GM18861 (cell line): ENCODE measurements around the gene REM1.
"Not testable (repeated sequence)": the region's sequence is repeated elsewhere in the genome, so short reads cannot be mapped to it uniquely, and the experiment has no call there.

Experiments used
- ATAC-seq: cut with Tn5 transposase; IDR thresholded peaks from one replicate; pipeline ENCODE4 v1.9.1; 2021; ENCODE audit not compliant: unreplicated experiment

REM1 gene, protein sequence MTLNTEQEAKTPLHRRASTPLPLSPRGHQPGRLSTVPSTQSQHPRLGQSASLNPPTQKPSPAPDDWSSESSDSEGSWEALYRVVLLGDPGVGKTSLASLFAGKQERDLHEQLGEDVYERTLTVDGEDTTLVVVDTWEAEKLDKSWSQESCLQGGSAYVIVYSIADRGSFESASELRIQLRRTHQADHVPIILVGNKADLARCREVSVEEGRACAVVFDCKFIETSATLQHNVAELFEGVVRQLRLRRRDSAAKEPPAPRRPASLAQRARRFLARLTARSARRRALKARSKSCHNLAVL

GRCh38 chr20:31474758-31475427 lies at the start of gene REM1, which contains the start of gene DEFB124:
REM1 (plus strand) TSS chr20:31475288; CDS start chr20:31476446, 1,158 bp downstream.
DEFB124 (minus strand) TSS chr20:31475127; CDS start chr20:31473013, 2,114 bp downstream.
- no peak for ATAC-seq

DNA sequence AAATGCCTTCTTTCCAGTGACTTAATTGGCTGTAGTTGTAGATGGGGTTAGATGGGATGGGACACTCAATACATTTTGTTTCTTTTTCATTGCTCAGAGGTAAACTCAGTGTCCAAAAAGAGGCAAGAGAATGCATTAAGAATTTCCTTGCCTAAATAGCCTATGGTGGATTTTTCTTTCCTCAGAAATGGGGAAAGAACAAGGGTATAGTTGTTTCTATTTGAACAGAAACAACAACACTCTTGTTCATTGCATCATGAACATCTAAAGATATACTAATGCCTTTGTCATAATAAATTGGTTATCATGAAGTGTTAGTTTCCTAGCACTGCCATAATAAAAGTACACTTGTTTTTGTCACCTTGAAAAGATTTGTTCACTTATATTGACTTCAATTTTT lies 49.3 kb upstream of the REM1 start:
- no peak for ATAC-seq

- not testable (repeated sequence) for ATAC-seq
Measured at GRCh38 chr20:31426891-31427551, 48.1 kb upstream of the REM1 start.

DNA sequence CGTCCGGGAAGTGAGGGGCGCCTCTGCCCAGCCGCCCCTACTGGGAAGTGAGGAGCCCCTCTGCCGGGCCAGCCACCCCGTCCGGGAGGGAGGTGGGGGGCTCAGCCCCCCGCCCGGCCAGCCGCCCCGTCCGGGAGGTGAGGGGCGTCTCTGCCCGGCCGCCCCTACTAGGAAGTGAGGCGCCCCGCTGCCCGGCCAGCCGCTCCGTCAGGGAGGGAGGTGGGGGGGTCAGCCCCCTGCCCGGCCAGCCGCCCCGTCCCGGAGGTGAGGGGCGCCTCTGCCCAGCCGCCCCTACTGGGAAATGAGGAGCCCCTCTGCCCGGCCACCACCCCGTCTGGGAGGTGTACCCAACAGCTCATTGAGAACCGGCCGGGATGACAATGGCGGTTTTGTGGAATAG lies 47.5 kb upstream of the REM1 start:
- not testable (repeated sequence) for ATAC-seq

DNA sequence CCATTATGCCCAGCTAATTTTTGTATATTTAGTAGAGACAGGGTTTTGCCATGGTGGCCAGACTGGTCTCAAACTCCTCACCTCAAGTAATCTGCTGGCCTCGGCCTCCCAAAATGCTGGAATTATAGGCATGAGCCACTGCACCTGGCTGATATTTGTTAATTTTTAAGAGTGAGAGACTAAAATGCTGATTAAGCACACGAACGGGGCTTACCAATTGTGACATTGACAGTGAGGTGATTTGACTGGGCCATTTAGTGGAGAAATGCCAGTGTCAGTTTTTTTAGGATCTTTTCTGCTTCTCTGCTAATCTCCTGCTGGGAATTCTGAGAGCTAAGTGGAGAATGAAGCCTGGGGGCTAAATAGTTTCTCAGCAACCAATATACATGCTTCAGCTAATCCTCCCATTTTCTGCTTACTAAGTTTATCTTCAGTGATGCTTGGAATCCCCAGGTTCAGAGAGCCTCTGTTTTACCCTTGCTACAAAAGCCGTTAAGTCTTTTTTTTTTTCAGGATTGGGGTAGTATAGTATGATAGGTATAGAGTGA lies 44.4 kb upstream of the REM1 start:
- ATAC-seq, result no peak

- no peak for ATAC-seq
Measured at GRCh38 chr20:31440012-31440659, 35.0 kb upstream of the REM1 start, which contains the start of gene DEFB123. DEFB123 (plus strand) TSS chr20:31440632; CDS start chr20:31440699, 67 bp downstream.

DNA sequence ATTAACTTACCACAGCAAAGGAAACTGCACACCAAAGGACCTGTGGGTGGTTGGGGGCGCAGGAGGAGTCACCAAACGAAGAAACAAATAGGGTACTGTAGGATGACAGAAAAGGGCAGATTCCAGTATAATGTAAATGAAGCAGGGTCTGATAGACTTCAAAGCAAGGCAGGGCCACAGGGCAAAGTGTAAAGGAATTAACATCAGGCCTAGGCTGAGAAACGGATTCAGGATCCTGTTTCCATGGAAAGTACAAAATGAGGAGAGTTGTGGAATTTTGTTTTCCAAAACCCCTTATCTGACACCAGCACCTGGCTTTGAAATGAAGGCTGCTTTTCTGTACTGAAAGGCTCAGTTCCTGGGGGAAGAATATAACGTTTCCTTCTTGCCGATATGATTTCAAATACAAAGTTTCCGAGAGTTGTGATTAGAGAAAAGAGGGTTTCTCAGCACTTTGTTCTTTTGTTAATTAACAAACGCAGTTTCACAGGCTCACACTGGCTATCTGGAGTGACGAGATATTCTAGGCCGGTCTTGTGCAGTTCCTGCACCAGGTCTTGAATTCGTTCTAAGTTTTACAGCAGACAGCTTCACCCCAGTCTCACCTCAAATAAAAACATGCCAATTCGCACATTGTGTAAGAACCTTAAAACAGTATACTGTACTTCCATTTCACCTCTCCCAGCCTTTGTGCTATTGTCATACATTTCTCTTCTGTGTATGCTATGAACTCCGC lies 28.8 kb upstream of the REM1 start:
- ATAC-seq, result no peak

DNA sequence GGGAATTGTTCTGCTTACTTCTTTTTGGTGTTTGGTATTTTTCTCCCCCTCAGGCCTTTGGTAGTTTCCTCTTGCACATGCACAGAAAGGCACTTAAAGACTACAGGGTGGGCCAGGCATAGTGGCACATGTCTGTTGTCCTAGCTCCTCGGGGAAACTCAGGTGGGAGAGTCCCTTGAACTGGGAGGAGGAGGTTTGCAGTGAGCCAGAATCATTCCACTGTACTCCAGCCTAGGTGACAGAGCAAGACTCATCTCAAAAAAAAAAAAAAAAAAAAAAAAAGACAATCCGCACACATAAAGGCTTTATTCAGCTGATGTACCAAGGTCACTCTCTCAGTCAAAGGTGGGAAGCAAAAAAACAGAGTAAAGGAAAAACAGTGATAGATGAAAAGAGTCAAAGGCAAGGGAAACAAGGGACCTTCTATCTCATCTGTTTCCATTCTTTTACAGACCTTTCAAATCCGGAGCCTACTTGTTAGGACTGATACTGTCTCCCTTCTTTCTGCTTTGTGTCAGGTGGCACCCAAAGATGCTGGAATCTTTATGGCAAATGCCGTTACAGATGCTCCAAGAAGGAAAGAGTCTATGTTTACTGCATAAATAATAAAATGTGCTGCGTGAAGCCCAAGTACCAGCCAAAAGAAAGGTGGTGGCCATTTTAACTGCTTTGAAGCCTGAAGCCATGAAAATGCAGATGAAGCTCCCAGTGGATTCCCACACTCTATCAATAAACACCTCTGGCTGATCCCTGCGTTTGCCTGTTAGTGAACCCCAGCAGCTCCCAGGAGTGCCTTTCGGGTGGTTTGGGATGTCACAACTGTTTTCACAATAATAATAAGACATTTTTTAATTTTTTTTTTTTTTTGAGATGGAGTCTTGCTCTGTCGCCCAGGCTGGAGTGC lies 25.3 kb upstream of the REM1 start:
- ATAC-seq, result no peak

- no peak for ATAC-seq
Measured at GRCh38 chr20:31452575-31452974, 22.5 kb upstream of the REM1 start.

DNA sequence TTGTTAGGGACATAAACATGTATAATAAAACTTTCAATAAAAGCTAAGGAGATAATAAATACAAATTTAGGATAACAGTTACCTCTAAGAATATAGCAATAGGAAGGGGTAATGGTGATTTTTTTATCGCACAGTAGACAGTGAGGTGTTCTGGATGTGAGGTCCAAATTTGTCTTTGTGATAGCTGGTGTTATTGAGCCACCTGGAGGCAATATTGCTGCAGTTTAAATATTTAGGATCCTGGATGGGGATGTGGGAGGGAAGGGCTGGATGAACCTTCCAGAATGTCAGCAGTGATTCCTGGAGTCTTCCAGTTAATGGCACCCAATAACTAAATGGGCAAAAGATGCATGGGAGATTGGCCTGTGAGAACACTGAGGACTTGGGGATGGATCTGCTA lies 20.7 kb upstream of the REM1 start:
- no peak for ATAC-seq

DNA sequence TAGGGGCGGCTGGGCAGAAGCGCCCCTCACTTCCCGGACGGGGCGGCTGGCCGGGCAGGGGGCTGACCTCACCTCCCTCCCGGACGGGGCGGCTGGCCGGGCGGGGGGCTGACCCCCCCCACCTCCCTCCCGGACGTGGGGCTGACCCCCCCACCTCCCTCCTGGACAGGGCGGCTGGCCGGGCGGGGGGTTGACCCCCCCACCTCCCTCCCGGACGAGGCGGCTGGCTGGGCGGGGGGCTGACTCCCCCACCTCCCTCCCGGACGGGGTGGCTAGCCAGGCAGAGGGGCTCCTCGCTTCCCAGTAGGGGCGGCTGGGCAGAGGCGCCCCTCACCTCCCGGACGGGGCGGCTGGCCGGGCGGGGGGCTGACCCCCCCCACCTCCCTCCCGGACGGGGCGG lies 4.1 kb upstream of the REM1 start:
- not testable (repeated sequence) for ATAC-seq

- no peak for ATAC-seq
Measured at GRCh38 chr20:31472395-31473330, 2.4 kb upstream of the REM1 start.

GRCh38 chr20:31473331-31474096 lies 1.6 kb upstream of the REM1 start:
- no peak for ATAC-seq

DNA sequence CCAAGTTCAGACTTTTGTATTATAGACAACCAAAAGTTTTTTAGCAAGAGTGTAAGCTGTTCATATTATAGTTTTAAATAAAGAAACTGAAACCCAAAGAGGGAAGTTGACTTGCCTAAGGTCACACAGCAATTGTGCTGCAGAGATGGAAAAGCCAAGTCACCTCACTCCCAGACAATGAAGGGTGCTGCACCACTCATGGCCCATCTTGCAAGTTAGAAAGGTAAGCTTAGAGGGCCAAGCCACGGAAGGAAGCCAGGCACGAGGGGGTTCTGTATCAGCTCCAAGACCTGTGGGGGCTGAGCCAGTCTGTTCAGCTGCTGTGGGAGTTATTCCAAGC lies 1.0 kb upstream of the REM1 start:
- ATAC-seq, result no peak

DNA sequence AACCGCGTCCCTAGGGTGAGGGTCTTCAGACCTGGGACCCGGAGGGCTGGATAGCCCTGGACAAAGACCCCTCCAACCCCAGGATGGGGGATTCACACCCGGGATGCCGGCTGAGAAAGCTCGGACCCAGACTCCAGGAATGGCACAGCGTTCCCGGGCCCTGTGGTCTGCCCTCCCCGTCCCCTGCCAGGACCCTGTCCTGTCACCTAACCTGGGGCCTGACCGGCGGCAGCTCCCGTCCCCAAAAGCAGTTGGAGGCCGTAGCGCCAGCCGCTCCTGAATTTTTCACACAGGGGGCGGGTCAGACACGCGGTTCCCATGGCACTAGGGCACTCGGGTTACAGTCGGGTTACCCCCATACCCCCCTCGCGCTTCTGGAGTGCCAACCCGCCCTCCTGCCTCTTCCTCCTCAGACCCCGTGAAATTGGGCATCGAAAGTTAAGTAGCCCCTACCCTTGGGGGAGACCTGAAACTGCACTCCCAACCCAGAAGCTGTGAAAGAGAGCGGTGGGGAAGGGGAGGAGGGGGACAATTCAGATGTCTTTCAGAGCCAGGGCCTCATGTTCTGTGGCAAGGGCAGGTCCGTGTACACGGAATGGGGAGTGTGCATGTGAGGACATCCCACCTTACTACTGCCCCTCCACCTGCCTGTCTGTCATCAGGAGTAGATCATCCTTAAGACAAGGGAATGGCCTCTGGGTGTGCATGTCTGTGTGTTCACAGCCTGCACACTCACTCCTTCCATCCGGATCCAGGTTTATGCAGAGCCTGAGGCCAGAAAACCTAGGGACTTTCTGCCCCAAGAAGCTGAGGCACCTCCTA lies 595 bp downstream of the REM1 start:
- ATAC-seq, result no peak

DNA sequence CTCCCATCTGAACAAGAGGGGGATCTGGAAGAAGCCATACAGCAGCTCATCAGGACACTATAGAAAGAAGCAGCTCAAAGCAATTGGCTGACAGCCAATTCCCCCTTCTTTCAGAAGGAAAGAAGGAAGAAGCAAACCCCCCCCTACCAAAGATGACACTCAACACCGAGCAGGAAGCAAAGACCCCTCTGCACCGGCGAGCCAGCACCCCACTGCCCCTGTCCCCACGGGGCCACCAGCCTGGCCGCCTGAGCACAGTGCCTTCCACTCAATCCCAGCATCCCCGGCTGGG lies 1.2 kb downstream of the REM1 start:
- ATAC-seq, result no peak

DNA sequence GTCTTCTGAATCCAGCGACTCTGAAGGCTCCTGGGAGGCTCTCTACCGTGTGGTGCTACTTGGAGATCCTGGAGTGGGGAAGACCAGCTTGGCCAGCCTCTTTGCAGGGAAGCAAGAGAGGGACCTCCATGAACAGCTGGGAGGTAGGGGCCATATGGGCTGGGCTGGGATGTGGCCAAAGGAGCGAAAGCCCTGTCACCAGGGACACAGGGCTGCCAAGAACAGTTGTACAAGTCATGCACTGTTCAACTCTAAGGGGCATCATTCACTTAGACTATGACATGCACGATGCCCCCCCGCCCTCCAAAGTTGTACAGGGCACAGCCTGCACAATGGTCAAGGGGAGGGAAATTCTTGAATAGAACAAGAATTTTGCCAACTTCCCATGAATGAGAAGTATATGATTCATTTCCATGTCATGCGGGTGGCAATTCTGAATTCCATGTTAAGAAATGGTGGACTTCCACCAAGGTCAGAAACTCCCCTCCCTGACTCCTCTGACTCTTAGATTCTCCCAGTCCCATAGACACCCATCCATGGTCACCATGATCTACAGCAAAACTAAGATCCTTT lies 1.6 kb downstream of the REM1 start:
- no peak for ATAC-seq
